ENCODE results near the gene YIF1A.
A peak's percentile ranks its signal among the peaks of the same experiment; 100 is the strongest.

Gene YIF1A

GRCh38 chr11:66330931-66331330, 42.0 kb upstream of the YIF1A start:
- H3K4me1 ChIP-seq (ENCODE audit: insufficient read depth, low read length), result peaks cover 28% of the 10 kb centered on the region
- TF ChIP-seq, protein P1, sequence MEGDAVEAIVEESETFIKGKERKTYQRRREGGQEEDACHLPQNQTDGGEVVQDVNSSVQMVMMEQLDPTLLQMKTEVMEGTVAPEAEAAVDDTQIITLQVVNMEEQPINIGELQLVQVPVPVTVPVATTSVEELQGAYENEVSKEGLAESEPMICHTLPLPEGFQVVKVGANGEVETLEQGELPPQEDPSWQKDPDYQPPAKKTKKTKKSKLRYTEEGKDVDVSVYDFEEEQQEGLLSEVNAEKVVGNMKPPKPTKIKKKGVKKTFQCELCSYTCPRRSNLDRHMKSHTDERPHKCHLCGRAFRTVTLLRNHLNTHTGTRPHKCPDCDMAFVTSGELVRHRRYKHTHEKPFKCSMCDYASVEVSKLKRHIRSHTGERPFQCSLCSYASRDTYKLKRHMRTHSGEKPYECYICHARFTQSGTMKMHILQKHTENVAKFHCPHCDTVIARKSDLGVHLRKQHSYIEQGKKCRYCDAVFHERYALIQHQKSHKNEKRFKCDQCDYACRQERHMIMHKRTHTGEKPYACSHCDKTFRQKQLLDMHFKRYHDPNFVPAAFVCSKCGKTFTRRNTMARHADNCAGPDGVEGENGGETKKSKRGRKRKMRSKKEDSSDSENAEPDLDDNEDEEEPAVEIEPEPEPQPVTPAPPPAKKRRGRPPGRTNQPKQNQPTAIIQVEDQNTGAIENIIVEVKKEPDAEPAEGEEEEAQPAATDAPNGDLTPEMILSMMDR (IDR thresholded peaks at IDR 0.05; ENCODE audit: borderline replicate concordance, extremely low read depth, low read length, poor library complexity, severe bottlenecking), result no peak
- ATAC-seq (ENCODE audit: insufficient read depth, low read depth) (no peak), DNase-seq (no peak)
- H3K4me2 ChIP-seq (ENCODE audit: insufficient read depth, low read length), result no peak overlapping the region
- H2AFZ ChIP-seq (ENCODE audit: low read depth, low read length), result no peak overlapping the region
- no peaks in the 10 kb centered on the region for H3K9me3 ChIP-seq (ENCODE audit: insufficient read depth, low read length, severe bottlenecking)
- no peaks in the 10 kb centered on the region for H3K36me3 ChIP-seq (ENCODE audit: insufficient read depth, low read length)
- H3K27ac ChIP-seq (ENCODE audit: low read length), result no peak overlapping the region
- H3K27me3 ChIP-seq (ENCODE audit: insufficient read depth, low read length, poor library complexity), result no peaks in the 10 kb centered on the region
- no peak overlapping the region for H3K9ac ChIP-seq (ENCODE audit: low read depth, low read length)
- H4K20me1 ChIP-seq (ENCODE audit: insufficient read depth, low read length), result peaks cover 2% of the 10 kb centered on the region; the same call in 1 of the 2 replicates
- H3K4me3 ChIP-seq (ENCODE audit: low read depth in 1 of 2, low read length in 2 of 2), result no peak overlapping the region
- no peaks in the 10 kb centered on the region for H3K79me2 ChIP-seq (ENCODE audit: insufficient read depth, low read length)

DNA sequence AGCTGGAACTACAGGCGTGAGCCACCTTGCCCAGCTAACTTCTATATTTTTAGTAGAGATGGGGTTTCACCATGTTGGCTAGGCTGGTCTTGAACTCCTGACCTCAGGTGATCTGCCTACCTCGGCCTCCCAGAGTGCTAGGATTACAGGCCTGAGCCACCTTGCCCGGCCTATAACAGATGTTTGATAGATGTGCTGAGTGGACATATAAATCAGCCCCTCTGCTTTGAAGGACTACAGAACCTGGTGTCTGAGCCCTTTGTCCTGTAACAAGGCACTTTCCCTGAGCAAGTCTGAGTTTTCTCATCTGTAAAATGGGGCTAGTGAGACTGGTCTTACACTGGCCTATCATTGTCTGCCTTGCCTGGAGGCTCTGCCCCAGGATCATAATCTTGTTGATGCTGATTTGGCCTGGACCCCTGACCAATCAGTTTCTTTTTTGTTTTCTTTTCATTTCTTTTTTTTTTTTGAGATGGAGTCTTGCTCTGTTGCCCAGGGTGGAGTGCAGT, 40.3 kb upstream of the YIF1A start:
- Histone ChIP-seq H3K9me3 (ENCODE audit: insufficient read depth, low read length, severe bottlenecking) (no peaks in the 10 kb centered on the region), H3K4me1 (ENCODE audit: insufficient read depth, low read length) (peaks cover 37% of the 10 kb centered on the region), H3K27me3 (ENCODE audit: insufficient read depth, low read length, poor library complexity) (no peaks in the 10 kb centered on the region), H3K4me2 (ENCODE audit: insufficient read depth, low read length) (no peak overlapping the region), H3K4me3 (ENCODE audit: low read depth in 1 of 2, low read length in 2 of 2) (no peak overlapping the region), H3K79me2 (ENCODE audit: insufficient read depth, low read length) (no peaks in the 10 kb centered on the region), H4K20me1 (ENCODE audit: insufficient read depth, low read length) (peaks cover 2% of the 10 kb centered on the region; the same call in 1 of the 2 replicates), H3K36me3 (ENCODE audit: insufficient read depth, low read length) (no peaks in the 10 kb centered on the region), H3K9ac (ENCODE audit: low read depth, low read length) (no peak overlapping the region), H2AFZ (ENCODE audit: low read depth, low read length) (no peak overlapping the region), H3K27ac (ENCODE audit: low read length) (no peak overlapping the region)
- TF ChIP-seq, protein P1 (IDR thresholded peaks at IDR 0.05; ENCODE audit: borderline replicate concordance, extremely low read depth, low read length, poor library complexity, severe bottlenecking), result no peak
- no peak for TF ChIP-seq EZH2 (IDR thresholded peaks at IDR 0.05; ENCODE audit: borderline replicate concordance, low read depth, low read length, severe bottlenecking)
- DNase-seq, result no peak
- no peak for ATAC-seq (ENCODE audit: insufficient read depth, low read depth)

GRCh38 chr11:66328302-66329144, 39.6 kb upstream of the YIF1A start:
- H3K9ac ChIP-seq (ENCODE audit: low read depth, low read length), result no peak overlapping the region

More at GRCh38 chr11:66328302-66329144, 39.6 kb upstream of the YIF1A start:
- Histone ChIP-seq H2AFZ (ENCODE audit: low read depth, low read length) (peak overlapping the region; percentile 47), H3K27ac (ENCODE audit: low read length) (peak overlapping the region; percentile 6; the same call in 1 of the 2 replicates), H3K9me3 (ENCODE audit: insufficient read depth, low read length, severe bottlenecking) (no peaks in the 10 kb centered on the region), H3K36me3 (ENCODE audit: insufficient read depth, low read length) (no peaks in the 10 kb centered on the region), H3K4me3 (ENCODE audit: low read depth in 1 of 2, low read length in 2 of 2) (no peak overlapping the region), H3K27me3 (ENCODE audit: insufficient read depth, low read length, poor library complexity) (no peaks in the 10 kb centered on the region), H3K4me1 (ENCODE audit: insufficient read depth, low read length) (peaks cover 37% of the 10 kb centered on the region), H4K20me1 (ENCODE audit: insufficient read depth, low read length) (peaks cover 2% of the 10 kb centered on the region; the same call in 1 of the 2 replicates), H3K4me2 (ENCODE audit: insufficient read depth, low read length) (peak overlapping the region; percentile 19; the same call in 1 of the 2 replicates), H3K79me2 (ENCODE audit: insufficient read depth, low read length) (no peaks in the 10 kb centered on the region)
- ATAC-seq (ENCODE audit: insufficient read depth, low read depth) (peak; percentile 80), DNase-seq (peak; percentile 86)
- TF ChIP-seq EZH2 (IDR thresholded peaks at IDR 0.05; ENCODE audit: borderline replicate concordance, low read depth, low read length, severe bottlenecking), result no peak
- TF ChIP-seq, protein P1 (IDR thresholded peaks at IDR 0.05; ENCODE audit: borderline replicate concordance, extremely low read depth, low read length, poor library complexity, severe bottlenecking), result peak; percentile 98

Measured in DND-41 (cell line).